Activated CD8-positive, alpha-beta memory T cell treated with anti-CD3 and anti-CD28 coated beads, Interleukin-2, amount 50 U/mL, for 48 hours (primary cell): Measurements from ENCODE around the gene CD55.
"Not testable (repeated sequence)": the region's sequence is repeated elsewhere in the genome, so short reads cannot be mapped to it uniquely, and the experiment has no call there.

Experiments used
- DNase-seq: peaks from one replicate; pipeline ENCODE4 v3.0.0-alpha.2; 2020

CD55 gene

DNA sequence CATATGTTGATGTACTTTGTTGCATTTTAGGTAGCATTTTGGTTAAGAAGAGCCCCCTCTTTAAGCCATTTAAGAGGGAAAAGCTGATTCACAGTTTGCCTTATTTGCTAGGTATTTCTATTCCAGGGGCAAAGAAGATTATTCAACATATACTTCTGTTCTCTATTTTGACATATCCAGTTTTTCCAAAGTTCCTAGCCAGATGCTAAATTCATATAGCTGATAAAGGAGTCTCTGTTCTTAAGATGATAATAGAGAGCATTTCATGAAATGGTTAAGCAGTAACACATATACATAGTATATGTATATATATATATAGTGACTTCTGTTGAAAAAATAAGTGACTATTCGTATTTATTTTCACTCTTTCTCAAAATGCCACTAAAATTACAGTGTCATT is 15.5 kb upstream of the CD55 start:
- no peak for DNase-seq

DNA sequence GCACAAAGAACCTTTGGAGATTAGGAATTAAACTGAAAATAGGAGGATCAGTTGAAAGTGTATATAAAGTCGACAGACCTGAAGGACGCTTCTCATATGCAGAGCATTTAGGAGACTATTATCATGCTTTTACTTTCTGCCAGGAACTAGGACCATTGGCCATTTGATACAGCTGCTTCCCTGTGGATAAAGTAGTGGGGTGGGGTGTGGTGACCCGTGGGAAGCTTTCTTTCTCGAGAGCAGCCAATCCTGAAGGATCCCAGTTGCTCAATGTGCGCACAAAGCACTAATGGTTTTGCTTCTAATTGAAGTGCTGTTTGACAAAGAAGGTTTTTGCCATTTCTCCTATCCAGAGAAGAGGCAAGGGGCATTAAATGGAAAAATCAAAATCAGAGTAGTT is 14.9 kb upstream of the CD55 start:
- DNase-seq = no peak

DNA sequence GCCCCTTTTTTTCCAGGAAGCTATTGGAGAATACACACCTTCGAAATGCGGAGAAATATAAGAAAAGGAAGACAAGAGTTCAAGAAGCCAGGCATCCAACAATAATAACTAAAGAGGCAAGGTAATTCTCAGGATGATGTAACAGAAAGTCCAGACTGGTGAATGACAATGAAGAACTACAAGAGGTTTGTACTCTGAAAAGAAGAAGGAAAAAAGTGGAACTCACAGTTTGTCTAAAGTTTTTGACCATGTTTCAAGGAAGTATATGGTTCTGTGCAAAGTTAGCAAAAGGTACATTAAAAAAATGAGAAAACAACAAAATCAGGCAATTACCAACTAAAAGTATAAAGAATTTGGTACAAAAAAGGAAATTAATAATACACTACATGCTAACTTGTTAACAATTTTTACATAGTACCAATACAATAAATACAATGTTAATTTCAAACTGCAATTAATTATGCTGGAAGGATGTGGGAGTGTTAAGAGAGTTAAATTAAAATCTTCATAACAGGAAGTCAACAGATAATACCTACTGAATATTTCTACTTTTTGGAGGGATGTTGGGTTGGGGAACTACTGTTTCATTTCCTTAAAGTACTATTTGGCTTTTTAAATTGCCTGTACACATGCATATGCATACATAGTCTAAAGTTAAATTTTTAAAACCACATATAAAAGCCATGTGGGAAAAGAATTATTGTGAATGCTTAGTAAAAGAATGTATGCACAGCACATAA is 12.9 kb upstream of the CD55 start:
- no peak for DNase-seq

DNA sequence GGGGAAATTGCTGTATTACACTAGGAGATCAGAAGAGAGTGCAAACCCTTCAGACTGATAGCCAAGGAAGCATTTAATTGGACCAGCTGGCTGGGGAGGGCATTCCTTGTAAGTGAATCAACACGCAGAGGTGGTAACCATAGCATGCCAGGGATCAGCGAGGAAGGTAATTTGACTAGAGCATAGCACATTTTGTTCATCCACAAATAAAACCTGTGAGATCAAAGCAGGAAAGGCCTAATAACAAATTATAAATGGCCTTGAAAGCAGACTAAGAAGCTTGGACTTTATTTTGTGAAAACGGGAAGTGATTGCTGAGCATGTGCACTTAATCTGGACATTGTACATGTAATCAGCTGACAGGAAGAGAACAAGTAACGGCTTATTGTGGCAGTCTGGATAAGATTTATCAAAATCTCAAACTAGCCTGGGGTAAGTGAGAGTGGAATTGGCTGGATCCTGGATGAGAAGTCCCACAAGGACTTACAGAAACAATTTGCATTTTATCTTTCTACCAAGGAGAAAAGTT is 11.7 kb upstream of the CD55 start:
- no peak for DNase-seq

DNA sequence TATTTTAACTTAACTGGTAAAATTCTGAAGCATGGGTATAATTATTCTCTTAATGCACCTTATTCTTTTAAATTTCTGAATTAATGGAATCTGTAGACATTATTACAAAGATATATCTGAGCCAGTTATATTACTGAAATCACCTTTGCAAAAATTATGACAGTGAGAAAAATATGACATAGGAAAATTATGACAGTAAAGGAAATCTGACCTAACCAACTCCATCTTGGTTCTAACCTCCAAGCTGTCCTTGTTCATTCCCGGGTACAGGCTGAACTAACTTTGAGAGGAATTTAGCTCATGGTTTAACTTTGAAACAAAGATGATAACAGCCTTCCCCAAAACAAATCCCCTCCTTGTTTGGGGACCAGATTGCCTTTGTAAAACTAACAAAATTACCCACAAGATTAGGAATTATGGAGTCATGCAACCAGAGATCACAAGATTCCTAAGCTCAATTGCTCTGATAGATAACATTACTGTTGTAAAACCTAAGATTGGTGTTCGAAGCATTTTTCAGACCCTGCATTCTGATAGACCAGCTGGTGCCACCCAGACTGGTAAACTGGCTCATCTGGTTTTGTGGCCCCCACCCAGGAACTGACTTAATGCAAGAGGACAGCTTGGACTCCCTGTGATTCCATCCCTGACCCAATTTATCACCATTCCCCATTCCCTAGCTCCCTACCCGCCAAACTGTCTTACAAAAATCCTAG is 9.4 kb upstream of the CD55 start:
- DNase-seq = no peak

DNA sequence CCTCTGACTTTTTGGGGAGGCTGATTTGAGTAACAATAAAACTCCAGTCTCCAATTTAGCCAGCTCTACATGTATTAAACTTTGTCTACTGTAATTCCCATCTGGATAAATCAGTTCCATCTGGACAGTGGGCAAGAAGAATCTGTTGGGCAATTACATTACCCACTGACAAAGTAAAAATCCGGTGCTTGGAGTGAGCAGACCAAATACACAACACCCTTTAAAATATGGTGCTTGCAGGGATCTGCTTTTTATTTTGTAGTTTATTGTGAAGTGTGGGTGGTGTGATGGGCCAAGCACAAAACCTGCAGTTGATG is 8.9 kb upstream of the CD55 start:
- DNase-seq = no peak

DNA sequence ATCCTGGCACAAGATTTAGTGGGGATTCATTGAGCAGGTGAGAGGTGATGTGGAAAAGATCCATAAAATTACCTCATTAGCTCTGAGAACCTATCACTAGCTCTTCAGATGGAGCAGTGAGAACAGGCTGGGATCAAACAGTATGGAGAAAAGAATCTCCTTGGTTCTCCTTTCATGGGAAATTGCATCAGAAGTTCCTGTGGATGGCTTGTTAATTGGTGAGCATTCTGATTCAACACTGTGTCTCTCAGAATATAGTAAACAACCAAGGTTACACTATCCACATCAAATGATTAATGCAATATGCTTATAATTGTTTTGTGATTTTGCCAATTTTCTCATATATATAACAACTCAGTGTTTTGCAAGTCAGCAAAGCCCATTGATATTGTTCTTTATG is 8.3 kb upstream of the CD55 start:
- DNase-seq = no peak

DNA sequence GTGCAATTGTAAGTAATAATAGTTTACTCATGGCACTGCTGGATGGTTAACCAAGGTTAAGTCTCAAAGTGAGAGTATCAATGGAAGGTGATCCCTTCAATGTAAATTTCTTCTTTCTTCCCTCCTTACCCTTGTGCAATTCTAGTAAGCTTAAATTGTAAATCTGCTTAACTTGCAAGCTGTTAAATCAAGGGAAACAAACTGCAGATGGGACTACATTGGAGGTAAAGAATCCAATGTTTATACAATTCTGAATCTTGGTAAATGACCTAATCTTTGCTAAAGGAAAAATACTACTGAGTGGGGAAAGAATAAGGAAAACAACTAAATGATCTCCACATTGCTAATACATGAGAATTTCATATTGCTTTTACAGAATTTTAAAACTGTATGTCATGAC is 6.7 kb upstream of the CD55 start:
- DNase-seq = no peak

DNA sequence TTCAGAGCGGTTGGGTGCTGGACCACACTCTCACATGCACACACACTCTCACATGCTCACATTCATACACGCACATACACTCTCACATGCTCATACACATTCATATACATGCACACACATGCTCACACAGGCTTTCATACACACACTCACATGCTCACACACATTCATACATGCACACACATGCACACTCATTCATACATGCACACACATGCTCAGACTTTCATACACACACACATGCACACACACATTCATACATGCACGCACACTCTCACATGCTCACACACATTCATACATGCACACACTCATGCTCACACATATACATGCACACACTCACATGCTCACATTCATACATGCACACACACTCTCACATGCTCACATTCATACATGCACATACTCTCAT is 6.0 kb upstream of the CD55 start:
- DNase-seq = no peak

DNA sequence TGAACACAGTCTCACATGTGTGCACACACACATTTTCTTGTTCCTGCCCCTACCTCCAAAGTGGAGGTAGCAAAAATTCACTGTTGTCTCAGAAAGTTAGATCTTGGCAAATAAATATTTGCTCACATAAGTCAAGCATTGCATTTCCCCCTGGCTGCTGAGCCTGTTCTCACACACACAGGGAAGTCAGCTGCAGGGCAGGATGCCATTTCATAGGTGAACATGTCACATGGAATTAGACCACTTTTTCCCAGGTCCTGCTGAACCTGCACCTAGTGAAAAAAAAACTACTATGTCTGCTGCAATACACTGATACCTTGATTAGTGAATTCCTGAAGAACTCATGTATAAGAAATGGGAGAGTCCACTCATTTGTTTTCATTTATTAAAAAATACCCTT is 5.3 kb upstream of the CD55 start:
- no peak for DNase-seq

DNA sequence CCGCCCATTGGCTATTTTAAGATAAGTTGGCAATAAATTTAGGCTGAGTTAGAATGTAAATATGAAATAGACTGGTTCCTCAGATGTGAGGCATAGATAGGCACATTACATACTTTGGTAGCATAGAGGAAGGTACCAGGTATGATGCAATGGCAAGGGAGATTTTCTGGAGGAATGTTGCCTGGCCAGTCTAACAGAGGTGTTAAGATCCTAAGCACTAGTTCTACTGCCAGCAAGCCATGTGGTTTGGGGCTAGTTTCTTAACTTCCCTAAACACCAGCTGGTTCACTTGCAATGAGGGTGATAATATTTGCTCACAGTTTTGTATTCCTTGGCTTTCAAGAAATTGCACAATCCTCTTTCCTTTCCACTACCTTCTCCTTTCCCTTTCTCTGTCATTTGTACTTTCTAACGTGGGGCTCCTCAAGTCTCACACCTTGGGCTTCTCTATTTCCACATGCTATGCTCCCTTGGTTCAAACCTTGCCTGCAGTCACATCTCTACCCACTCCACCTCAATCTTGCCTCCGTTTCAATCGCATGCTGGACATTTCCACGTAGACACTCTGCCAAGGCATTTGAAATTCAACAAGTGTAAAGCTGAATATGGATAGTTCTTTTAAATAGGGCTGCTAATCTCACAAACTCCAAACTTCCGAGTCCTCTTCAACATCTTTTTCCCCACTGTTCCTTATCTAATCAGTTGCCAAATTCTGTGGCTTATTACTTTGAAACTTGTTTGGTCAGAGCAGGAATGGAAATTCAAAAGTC is 4.7 kb upstream of the CD55 start:
- no peak for DNase-seq

DNA sequence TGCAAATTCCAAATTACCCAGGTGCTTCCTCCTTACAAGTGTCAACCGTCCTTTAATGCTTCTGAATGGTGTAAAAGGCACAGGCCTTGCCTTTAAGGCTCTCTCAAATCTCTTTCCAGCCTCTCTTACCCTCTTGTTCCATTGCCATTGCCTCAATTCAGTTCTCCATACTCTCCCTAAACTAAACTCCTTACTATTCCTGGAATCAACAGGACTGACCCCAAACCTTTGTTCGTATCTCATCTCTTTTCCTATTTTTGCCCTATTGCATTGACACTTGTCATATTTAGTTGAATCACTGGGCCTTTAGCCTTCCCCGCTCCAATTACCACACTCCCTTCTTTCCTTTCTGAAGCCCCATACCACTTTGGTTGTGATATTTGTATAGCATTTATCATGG is 3.9 kb upstream of the CD55 start:
- no peak for DNase-seq

DNA sequence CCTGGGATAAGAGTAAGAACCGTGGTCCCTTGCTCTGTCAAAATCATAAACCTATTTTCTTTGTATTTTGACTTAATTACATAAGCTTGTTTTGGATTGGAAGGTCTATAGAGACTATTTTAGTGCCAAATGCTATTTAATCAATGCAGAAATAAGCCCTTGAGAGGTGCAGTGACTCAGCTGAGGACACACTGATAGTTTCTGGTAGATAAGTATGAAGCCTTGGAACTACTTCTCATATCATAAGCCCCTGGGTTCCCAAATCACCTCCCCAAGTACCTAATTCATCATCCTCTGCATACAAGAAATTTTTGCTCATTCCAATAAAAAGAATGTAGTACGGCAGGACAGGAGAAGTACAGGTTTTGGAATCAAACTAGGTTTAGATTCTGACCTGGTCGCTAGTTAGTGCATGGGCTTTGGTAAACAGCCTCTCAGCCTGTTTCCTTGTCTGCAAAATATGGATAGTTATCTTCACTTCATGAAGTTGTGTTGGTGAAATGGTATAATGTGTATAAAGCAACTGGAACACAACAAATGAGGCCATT is 3.3 kb upstream of the CD55 start:
- no peak for DNase-seq

DNA sequence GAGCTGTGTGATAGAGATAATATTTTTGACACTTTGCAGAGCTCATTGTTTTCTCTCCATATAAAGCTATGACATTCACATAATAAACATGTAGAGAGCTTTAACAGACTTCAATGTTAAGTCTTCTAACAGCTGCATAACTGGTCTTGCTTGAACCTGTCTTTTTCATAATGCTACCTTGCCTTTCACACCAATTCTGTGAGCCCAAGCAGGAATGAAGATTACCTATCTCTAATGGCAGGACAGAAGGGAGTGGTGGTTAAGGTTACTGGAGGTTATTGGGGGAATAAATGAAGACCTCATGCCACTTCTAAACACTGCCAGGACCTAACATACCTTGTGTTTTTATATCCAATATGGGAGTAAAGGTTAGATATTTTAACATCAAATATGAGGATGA is 2.3 kb upstream of the CD55 start:
- DNase-seq = no peak

DNA sequence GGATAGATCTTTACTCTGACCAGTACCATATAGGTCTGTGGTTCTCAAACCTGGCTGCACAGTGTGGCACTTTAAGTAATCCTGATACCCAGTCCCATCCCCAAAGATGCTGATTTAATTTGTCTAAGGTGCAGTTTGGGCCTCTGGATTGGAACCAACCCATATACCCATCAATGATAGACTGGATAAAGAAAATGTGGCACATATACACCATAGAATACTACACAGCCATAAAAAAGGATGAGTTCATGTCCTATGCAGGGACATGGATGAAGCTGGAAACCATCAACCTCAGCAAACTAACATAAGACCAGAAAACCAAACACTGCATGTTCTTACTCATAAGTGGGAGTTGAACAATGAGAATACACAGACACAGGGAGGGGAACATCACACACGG is 1.4 kb upstream of the CD55 start:
- DNase-seq = not testable (repeated sequence)

DNA sequence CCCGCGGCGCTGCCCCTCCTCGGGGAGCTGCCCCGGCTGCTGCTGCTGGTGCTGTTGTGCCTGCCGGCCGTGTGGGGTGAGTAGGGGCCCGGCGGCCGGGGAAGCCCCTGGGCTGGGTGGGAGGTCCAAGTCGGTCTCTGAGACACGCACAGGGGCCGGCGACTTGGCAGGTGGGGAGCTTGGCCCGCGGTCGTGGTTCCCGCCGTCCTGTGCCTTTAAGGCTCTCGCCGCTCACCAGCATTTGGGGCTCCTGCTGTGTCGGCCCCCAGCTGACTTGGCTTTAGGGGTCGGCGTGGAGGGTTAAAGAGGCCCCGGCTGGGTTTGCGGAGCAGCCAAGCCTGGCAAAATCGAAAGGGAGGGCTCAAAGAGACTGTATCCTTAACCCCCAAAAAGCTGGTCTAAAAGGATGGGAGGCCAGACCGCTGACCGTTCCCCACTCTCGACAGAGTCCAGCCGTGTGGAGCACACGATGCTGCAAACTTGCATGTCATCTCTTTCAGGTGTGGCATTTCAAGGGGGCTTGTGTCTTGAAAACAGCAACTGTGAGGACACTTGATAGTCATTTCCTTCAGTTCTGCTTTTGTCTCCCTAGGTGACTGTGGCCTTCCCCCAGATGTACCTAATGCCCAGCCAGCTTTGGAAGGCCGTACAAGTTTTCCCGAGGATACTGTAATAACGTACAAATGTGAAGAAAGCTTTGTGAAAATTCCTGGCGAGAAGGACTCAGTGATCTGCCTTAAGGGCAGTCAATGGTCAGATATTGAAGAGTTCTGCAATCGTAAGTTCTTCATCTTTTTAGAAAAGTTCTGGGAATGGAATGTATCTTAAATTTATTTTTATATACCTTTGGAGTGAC is 540 bp downstream of the CD55 start:
- DNase-seq = no peak

DNA sequence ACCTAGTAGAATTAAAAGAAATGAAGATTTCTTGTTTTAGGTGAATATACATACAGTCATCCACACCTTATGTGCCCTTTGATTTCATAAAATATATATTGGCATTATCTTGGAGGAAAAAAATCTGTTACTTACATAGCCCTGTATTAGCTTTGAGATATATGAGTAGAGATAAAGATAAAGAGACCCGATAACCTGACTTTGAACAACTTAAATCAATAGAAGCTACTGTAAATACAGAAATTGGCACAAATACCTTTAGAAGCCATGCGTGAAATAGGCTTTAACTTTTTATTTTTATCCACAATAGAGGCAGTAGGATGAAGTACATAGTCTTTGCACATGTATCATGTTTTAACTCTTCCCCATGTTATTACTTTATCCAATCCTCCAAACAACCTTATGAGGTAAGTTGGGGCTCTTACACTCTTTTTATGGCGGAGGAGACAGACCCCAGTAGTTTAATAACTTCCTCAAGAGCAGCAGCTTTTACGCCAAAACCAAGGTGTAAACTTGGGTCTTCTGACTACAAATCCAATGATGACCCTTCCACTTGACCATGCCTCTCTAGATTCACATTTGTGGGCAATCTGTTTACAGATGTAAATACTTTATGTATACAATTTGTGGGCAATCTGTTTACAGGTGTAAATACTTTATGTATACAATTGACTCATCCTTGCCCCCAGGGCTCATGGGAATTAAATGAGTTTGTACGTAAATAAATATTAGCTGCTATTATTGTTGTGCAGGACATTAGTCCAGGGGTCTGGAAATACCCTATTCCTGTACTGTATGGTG is 2.1 kb downstream of the CD55 start:
- DNase-seq = no peak

DNA sequence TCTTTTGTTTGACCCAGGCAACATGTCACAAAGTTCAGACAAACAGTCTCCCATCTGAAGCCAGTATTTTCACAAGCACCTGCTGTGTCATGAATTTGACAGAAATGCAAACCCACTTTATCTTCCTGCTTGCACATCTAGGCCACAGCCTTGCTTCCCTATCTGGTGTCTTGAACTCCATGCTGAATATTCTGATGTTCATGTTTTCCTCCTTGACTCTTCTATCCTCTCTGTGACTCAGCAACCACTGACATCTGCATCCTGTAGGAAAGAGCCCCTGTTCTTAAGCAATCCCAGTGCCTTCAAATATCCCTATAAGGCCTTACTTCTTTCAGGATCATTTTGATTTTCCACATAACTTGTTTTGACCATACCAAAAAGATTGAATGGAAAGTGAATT is 6.5 kb downstream of the CD55 start:
- DNase-seq = no peak

DNA sequence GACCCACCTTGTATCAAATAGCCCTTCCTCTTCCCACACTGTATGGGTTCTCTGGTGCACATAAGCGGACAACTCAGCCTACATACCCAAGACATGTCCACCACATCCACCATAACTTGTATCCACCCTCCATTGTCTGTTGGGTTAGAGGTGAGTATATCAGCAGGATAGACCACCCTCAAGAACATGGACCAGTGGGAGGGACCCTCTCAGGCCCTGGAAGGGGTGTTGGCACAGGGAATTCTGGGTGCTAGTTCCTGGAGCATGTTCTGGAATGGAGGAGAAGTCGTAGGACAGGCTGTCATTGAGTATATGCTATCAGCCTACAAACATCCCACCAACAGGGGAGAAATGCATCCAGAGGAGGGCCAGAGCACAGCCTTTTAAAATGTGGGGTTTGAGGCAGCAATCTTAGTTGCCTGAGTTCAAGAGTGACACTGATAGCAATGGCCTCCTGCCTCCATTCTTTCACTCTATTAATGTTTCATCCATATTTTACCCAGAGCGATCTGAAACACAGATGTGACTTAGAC is 7.5 kb downstream of the CD55 start:
- no peak for DNase-seq

DNA sequence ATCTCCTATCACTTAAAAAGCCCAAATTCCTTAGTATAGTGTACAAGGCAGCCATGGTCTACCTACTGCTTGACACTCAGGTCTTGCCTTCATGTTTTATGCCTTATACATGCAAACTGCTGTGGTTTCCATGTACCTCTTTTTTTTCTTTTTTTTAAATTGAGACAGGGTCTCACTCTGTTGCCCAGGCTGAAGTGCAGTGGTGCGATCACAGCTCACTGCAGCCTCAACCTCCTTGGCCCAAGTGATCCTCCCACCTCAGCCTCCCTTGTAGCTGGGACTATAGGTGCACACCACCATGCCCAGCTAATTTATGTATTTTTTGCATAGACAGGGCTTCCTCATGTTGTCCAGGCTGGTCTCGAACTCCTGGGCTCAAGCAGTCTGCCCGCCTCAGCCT is 8.0 kb downstream of the CD55 start:
- DNase-seq = no peak

DNA sequence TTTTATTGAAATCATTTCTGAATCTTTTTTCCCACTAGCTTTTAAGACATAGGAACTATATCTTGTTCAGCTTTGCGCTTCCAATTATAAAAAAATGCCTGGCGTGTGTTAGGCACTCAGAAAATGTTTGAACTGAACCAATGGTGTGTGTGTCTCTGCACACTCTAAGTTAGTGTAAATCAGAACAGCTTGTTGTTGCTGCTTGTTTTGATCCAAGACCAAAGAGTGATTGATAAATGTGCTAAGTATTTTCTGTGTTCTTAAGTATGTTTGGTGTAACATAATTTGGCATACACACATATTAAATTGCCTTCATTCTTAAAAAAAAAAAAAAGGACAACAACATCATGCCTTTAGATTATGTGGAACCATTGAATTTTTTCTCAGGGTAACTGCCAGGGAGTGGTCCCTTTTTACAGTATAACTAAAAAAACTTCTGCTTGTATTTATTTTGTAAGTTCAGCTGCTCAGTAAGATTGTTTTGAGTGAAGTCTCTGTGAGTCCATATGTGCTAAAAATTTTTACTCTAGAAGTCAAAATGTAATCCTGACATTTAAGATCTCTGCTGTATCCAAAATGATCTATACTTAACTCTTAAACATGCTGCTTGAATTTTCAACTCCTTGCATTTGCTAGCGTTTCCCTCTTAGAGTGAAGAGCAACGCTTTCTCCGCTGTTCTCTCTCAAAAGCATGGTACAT is 8.7 kb downstream of the CD55 start:
- DNase-seq = no peak
